DND-41 (cell line): Measurements from ENCODE around the gene FAM53B.

Source experiments
- ATAC-seq: fragments of 200-7000 bp; cut with Tn5 transposase; 3 replicates; pipeline ENCODE4 v1.9.1; 2021; ENCODE audit warnings: low read depth; ENCODE audit not compliant: insufficient read depth
- DNase-seq: peaks from one replicate; pipeline ENCODE4 v3.0.0-alpha.2; 2020
- H2AFZ ChIP-seq: 2 replicates; pipeline ENCODE4 v1.6.0; 2012; ENCODE audit warnings: low read depth, low read length
- H3K27ac ChIP-seq: 2 replicates; pipeline ENCODE4 v1.5.1; 2012; ENCODE audit warnings: low read length, inconsistent platforms
- H3K27me3 ChIP-seq: fragments of 200-600 bp; sonication (generic); 2 replicates; pipeline ENCODE4 v1.6.0; 2012; ENCODE audit warnings: low read length, mild to moderate bottlenecking, inconsistent platforms; ENCODE audit not compliant: insufficient read depth, poor library complexity
- H3K36me3 ChIP-seq: 2 replicates; pipeline ENCODE4 v1.5.1; 2012; ENCODE audit warnings: low read length, inconsistent platforms; ENCODE audit not compliant: insufficient read depth
- H3K4me1 ChIP-seq: 2 replicates; pipeline ENCODE4 v1.5.1; 2012; ENCODE audit warnings: mild to moderate bottlenecking, low read length; ENCODE audit not compliant: insufficient read depth
- H3K4me2 ChIP-seq: 2 replicates; pipeline ENCODE4 v1.6.0; 2012; ENCODE audit warnings: mild to moderate bottlenecking, moderate library complexity, low read length, inconsistent platforms; ENCODE audit not compliant: insufficient read depth
- H3K4me3 ChIP-seq, 2 experiments: fragments of 200-600 bp in 1 of 2; shearing (Covaris generic) in 1 of 2; 2 replicates each; pipeline ENCODE4 v1.5.1; 2012 to 2016; ENCODE audit warnings: inconsistent platforms in 2 of 2, low read length in 2 of 2, mild to moderate bottlenecking in 2 of 2, low read depth in 1 of 2, moderate library complexity in 1 of 2
- H3K79me2 ChIP-seq: 2 replicates; pipeline ENCODE4 v1.6.0; 2012; ENCODE audit warnings: low read length, inconsistent platforms; ENCODE audit not compliant: insufficient read depth
- H3K9ac ChIP-seq: 2 replicates; pipeline ENCODE4 v1.6.0; 2012; ENCODE audit warnings: low read depth, mild to moderate bottlenecking, inconsistent platforms, low read length, moderate library complexity
- H3K9me3 ChIP-seq: 2 replicates; pipeline ENCODE4 v1.5.1; 2012; ENCODE audit warnings: low read length, moderate library complexity, mild to moderate bottlenecking, inconsistent platforms; ENCODE audit not compliant: insufficient read depth, severe bottlenecking
- H4K20me1 ChIP-seq: 2 replicates; pipeline ENCODE4 v1.6.0; 2012; ENCODE audit warnings: low read length; ENCODE audit not compliant: insufficient read depth
- CTCF ChIP-seq: IDR thresholded peaks from 2 replicates; pipeline ENCODE4 v1.5.1; 2012; ENCODE audit warnings: borderline replicate concordance, low read length, moderate library complexity, mild to moderate bottlenecking; ENCODE audit not compliant: poor library complexity, severe bottlenecking; ENCODE audit errors: extremely low read depth
- EZH2 ChIP-seq: IDR thresholded peaks from 3 replicates; pipeline ENCODE4 v1.6.1; 2012; ENCODE audit warnings: borderline replicate concordance, low read depth, mild to moderate bottlenecking, moderate library complexity, low read length, inconsistent platforms; ENCODE audit not compliant: severe bottlenecking

FAM53B gene

GRCh38 chr10:124703778-124704427 is 40.3 kb downstream of the FAM53B start:
- DNase-seq: no peak
- no peak overlapping the region for H2AFZ ChIP-seq
- TF ChIP-seq CTCF (no peak), EZH2 (no peak)
- no peak overlapping the region for H3K4me2 ChIP-seq
- no peak for ATAC-seq
- H4K20me1 ChIP-seq: peaks cover 90% of the 10 kb centered on the region
- H3K4me1 ChIP-seq: no peaks in the 10 kb centered on the region; the same call in 1 of the 2 replicates
- H3K4me3 ChIP-seq: no peak overlapping the region
- H3K27ac ChIP-seq: peak overlapping the region; percentile 35; the same call in 1 of the 2 replicates
- no peak overlapping the region for H3K9ac ChIP-seq
- H3K79me2 ChIP-seq: peaks cover 100% of the 10 kb centered on the region
- no peaks in the 10 kb centered on the region for H3K9me3 ChIP-seq
- H3K36me3 ChIP-seq: peaks cover 92% of the 10 kb centered on the region
- no peaks in the 10 kb centered on the region for H3K27me3 ChIP-seq

GRCh38 chr10:124703372-124703771 is 40.8 kb downstream of the FAM53B start:
- Histone ChIP-seq H4K20me1 (peaks cover 90% of the 10 kb centered on the region), H2AFZ (no peak overlapping the region), H3K36me3 (peaks cover 93% of the 10 kb centered on the region), H3K4me3 (no peak overlapping the region), H3K27me3 (no peaks in the 10 kb centered on the region), H3K27ac (peak overlapping the region; percentile 35; the same call in 1 of the 2 replicates), H3K9ac (no peak overlapping the region), H3K9me3 (no peaks in the 10 kb centered on the region), H3K4me2 (no peak overlapping the region), H3K4me1 (no peaks in the 10 kb centered on the region; the same call in 1 of the 2 replicates), H3K79me2 (peaks cover 100% of the 10 kb centered on the region)
- TF ChIP-seq EZH2 (no peak), CTCF (no peak)
- ATAC-seq (no peak), DNase-seq (no peak)

GRCh38 chr10:124701881-124702656 is 42.1 kb downstream of the FAM53B start:
- Histone ChIP-seq H3K4me1 (no peaks in the 10 kb centered on the region; the same call in 1 of the 2 replicates), H2AFZ (no peak overlapping the region), H3K4me3 (no peak overlapping the region), H3K9me3 (no peaks in the 10 kb centered on the region), H3K27ac (peak overlapping the region; percentile 45; the same call in 1 of the 2 replicates), H3K27me3 (no peaks in the 10 kb centered on the region), H4K20me1 (peaks cover 93% of the 10 kb centered on the region), H3K9ac (no peak overlapping the region), H3K4me2 (no peak overlapping the region), H3K79me2 (peaks cover 100% of the 10 kb centered on the region), H3K36me3 (peaks cover 100% of the 10 kb centered on the region)
- ATAC-seq: no peak
- TF ChIP-seq CTCF (no peak), EZH2 (no peak)
- no peak for DNase-seq
